Endothelial cell of umbilical vein (primary cell): ENCODE data around the gene MACROD2. TPM values are rescaled to one million over a fixed set of nuclear protein-coding genes. Genes with fewer than 3 reads are reported as not detected.

ENCODE experiments used
- BruUV-seq: library from RNA; stranded (reverse); fragments of 400-500 nt; replicated peaks from 2 replicates; lab custom pipeline; 2021; lab: Mats Ljungman, UMichigan
- CTCF ChIA-PET: fragments of 300-600, 350-600 bp; sonication (Branson Sonifier 250); formaldehyde crosslinking; loops from one replicate; lab custom pipeline; 2021; ENCODE audit warnings: antibody characterized with exemption, inconsistent platforms; lab: Charles Lee
- POLR2A ChIA-PET: fragments of 300-600, 350-600 bp; sonication (Branson Sonifier 250); formaldehyde crosslinking; loops from one replicate; lab custom pipeline; 2021; ENCODE audit warnings: antibody characterized with exemption, inconsistent platforms; lab: Charles Lee
- DNase-seq: peaks from one replicate; pipeline ENCODE4 v3.0.0-alpha.2; 2011; ENCODE audit warnings: low read depth, low spot score
- FAIRE-seq: peaks from 2 replicates; lab custom pipeline; 2011; peaks lifted over from hg19 to GRCh38; lab: Jason Lieb, UNC
- H2AFZ ChIP-seq: 2 replicates; pipeline ENCODE4 v1.6.0; 2012; ENCODE audit warnings: low read depth, low read length, control low read depth, inconsistent platforms
- H3K27ac ChIP-seq: 2 replicates; pipeline ENCODE4 v1.5.1; 2011; ENCODE audit warnings: low read depth, mild to moderate bottlenecking, control low read depth, low read length, moderate library complexity; ENCODE audit not compliant: insufficient read depth
- H3K27me3 ChIP-seq, 2 experiments: 2 replicates each; pipeline versions ENCODE4 v1.6.0 to v1.6.1; 2011; ENCODE audit warnings: low read length in 2 of 2, mixed read lengths in 1 of 2; ENCODE audit not compliant: control insufficient read depth in 2 of 2, insufficient read depth in 2 of 2
- H3K36me3 ChIP-seq, 2 experiments: 2 replicates in 1 of 2; 3 replicates in 1 of 2; pipeline ENCODE4 v1.5.1; 2011; ENCODE audit warnings: low read length in 2 of 2, mild to moderate bottlenecking in 1 of 2, moderate library complexity in 1 of 2; ENCODE audit not compliant: control insufficient read depth in 2 of 2, insufficient read depth in 2 of 2; ENCODE audit errors: extremely low read depth in 1 of 2
- H3K4me1 ChIP-seq: 3 replicates; pipeline ENCODE4 v1.5.1; 2011; ENCODE audit warnings: mild to moderate bottlenecking, low read length; ENCODE audit not compliant: control insufficient read depth, insufficient read depth; ENCODE audit errors: extremely low read depth
- H3K4me2 ChIP-seq: 2 replicates; pipeline ENCODE4 v1.6.1; 2011; ENCODE audit warnings: low read length, control low read depth, mixed read lengths; ENCODE audit not compliant: insufficient read depth
- H3K4me3 ChIP-seq, 3 experiments: fragments of 200-600 bp in 1 of 3; sonication (generic), shearing (Covaris generic) in 1 of 3; replicated peaks in 1 of 3; 2 replicates each; pipeline ENCODE4 v1.5.1; 2011 to 2016; ENCODE audit warnings: control low read depth in 3 of 3, low read length in 3 of 3, mild to moderate bottlenecking in 2 of 3, inconsistent platforms in 1 of 3, low read depth in 1 of 3, moderate library complexity in 1 of 3; ENCODE audit not compliant: insufficient read depth in 1 of 3
- H3K79me2 ChIP-seq: 2 replicates; pipeline ENCODE4 v1.6.0; 2012; ENCODE audit warnings: low read length, inconsistent platforms; ENCODE audit not compliant: control insufficient read depth, insufficient read depth
- H3K9ac ChIP-seq: replicated peaks from 2 replicates; pipeline ENCODE3; 2011; ENCODE audit warnings: low read length, control low read depth; ENCODE audit not compliant: insufficient read depth; ENCODE audit errors: extremely low read depth
- H3K9me1 ChIP-seq: replicated peaks from 3 replicates; pipeline ENCODE4 v1.6.0; 2011; ENCODE audit warnings: mild to moderate bottlenecking, low read length; ENCODE audit not compliant: control insufficient read depth, insufficient read depth; ENCODE audit errors: extremely low read depth
- H3K9me3 ChIP-seq: replicated peaks from 2 replicates; pipeline ENCODE4 v1.5.1; 2012; ENCODE audit warnings: low read length, inconsistent platforms; ENCODE audit not compliant: control insufficient read depth, insufficient read depth
- H4K20me1 ChIP-seq: replicated peaks from 2 replicates; pipeline ENCODE3; 2011; ENCODE audit warnings: mild to moderate bottlenecking, low read length; ENCODE audit not compliant: control insufficient read depth, insufficient read depth; ENCODE audit errors: extremely low read depth
- EZH2 ChIP-seq: IDR thresholded peaks from 2 replicates; pipeline ENCODE4 v1.6.1; 2012; ENCODE audit warnings: borderline replicate concordance, low read depth, mild to moderate bottlenecking, moderate library complexity, low read length, inconsistent platforms; ENCODE audit not compliant: severe bottlenecking
- FOS ChIP-seq: IDR thresholded peaks from 2 replicates; pipeline ENCODE4 v1.6.1; 2011; ENCODE audit warnings: mild to moderate bottlenecking, low read length, moderate library complexity, borderline replicate concordance; ENCODE audit not compliant: insufficient read depth
- GATA2 ChIP-seq: IDR thresholded peaks from 2 replicates; pipeline ENCODE4 v1.7.0; 2011; ENCODE audit warnings: low read depth, mild to moderate bottlenecking, moderate library complexity, mixed read lengths, low read length; ENCODE audit not compliant: insufficient read length, insufficient read depth
- JUN ChIP-seq: IDR thresholded peaks from 2 replicates; pipeline ENCODE4 v1.6.1; 2011; ENCODE audit warnings: borderline replicate concordance, low read depth; ENCODE audit not compliant: insufficient read length, insufficient read depth
- MYC ChIP-seq: IDR thresholded peaks from one replicate; pipeline ENCODE4 v1.6.1; 2011; ENCODE audit warnings: mild to moderate bottlenecking, low read depth, low read length
- POLR2A ChIP-seq: IDR thresholded peaks from 2 replicates; pipeline ENCODE4 v1.6.1; 2012; ENCODE audit warnings: low read depth, mild to moderate bottlenecking, control low read depth, low read length
- POLR2AphosphoS5 ChIP-seq: IDR thresholded peaks from 2 replicates; pipeline ENCODE4 v1.6.1; 2012; ENCODE audit warnings: low read depth, mild to moderate bottlenecking, control low read depth, low read length, moderate library complexity; ENCODE audit not compliant: insufficient read depth
- dilution Hi-C: fragments of 300-500 bp; cut with MboI; formaldehyde crosslinking; loops from one replicate; pipeline ENCODE4 v1.15.0; 2019; ENCODE audit warnings: low sequenced_read_pairs; ENCODE audit not compliant: extremely low pct_ligation_motif_present
- intact Hi-C: fragments of 100-400 bp; cut with micrococcal nuclease; formaldehyde crosslinking; loops from one replicate; pipeline ENCODE4 v1.10.0; 2022
- polyA plus RNA-seq, 4 experiments: library from polyadenylated mRNA; depleted of rRNA in 3 of 4; stranded (reverse) in 3 of 4; unstranded in 1 of 4; fragments of >200 nt; gene quantifications; 2 replicates each; pipeline versions ENCODE4 v1.2.1 to v1.2.3, GENCODE V29; 2011 to 2012; ENCODE audit warnings: missing spikeins in 1 of 4
- total RNA-seq: library from RNA; stranded (reverse); gene quantifications from 2 replicates; pipeline ENCODE4 v1.2.3, GENCODE V29; 2021
- TF ChIP-seq, protein P1 (sequence below): IDR thresholded peaks from 2 replicates; pipeline ENCODE4 v1.6.1; 2011; ENCODE audit not compliant: insufficient read depth, insufficient read length
- TF ChIP-seq, protein P2 (sequence below), 2 donors: IDR thresholded peaks; 1 replicate in 1 of 2; 2 replicates in 1 of 2; pipeline ENCODE4 v1.5.1; 2011; ENCODE audit warnings: low read length in 2 of 2, mild to moderate bottlenecking in 2 of 2, moderate library complexity in 2 of 2, control low read depth in 1 of 2, inconsistent platforms in 1 of 2, low read depth in 1 of 2; ENCODE audit not compliant: insufficient read depth in 1 of 2; ENCODE audit errors: extremely low read depth in 1 of 2

MACROD2 gene
- total and polyA plus RNA-seq, 2 donors (not counting 3 experiments of a cell fraction or from before 2014, with no cell fraction given), result 0.11 to 0.73 TPM

GRCh38 chr20:15612198-15612597 is 1616.9 kb downstream of the MACROD2 start:
- H3K79me2 ChIP-seq, result no peaks in the 10 kb centered on the region
- H3K9me1 ChIP-seq, result no peaks in the 10 kb centered on the region
- H3K4me2 ChIP-seq, result no peak overlapping the region
- FAIRE-seq (no peak), DNase-seq (no peak)
- no peaks in the 10 kb centered on the region for H3K36me3 ChIP-seq
- no TSS peak for BruUV-seq
- H3K27ac ChIP-seq, result no peak overlapping the region
- H3K27me3 ChIP-seq, result no peaks in the 10 kb centered on the region
- ChIA-PET POLR2A (no interaction called here), CTCF (no interaction called here)
- H3K4me3 ChIP-seq, result no peak overlapping the region
- H3K9ac ChIP-seq, result no peak overlapping the region
- H2AFZ ChIP-seq, result no peak overlapping the region
- H4K20me1 ChIP-seq, result no peaks in the 10 kb centered on the region
- no peak for TF ChIP-seq POLR2AphosphoS5
- TF ChIP-seq, protein P1, sequence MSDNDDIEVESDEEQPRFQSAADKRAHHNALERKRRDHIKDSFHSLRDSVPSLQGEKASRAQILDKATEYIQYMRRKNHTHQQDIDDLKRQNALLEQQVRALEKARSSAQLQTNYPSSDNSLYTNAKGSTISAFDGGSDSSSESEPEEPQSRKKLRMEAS, result no peak
- no peak for TF ChIP-seq MYC
- TF ChIP-seq GATA2, result no peak
- no peak for TF ChIP-seq JUN
- no peak for TF ChIP-seq EZH2
- no peak for TF ChIP-seq POLR2A
- TF ChIP-seq FOS, result no peak
- TF ChIP-seq, protein P2, sequence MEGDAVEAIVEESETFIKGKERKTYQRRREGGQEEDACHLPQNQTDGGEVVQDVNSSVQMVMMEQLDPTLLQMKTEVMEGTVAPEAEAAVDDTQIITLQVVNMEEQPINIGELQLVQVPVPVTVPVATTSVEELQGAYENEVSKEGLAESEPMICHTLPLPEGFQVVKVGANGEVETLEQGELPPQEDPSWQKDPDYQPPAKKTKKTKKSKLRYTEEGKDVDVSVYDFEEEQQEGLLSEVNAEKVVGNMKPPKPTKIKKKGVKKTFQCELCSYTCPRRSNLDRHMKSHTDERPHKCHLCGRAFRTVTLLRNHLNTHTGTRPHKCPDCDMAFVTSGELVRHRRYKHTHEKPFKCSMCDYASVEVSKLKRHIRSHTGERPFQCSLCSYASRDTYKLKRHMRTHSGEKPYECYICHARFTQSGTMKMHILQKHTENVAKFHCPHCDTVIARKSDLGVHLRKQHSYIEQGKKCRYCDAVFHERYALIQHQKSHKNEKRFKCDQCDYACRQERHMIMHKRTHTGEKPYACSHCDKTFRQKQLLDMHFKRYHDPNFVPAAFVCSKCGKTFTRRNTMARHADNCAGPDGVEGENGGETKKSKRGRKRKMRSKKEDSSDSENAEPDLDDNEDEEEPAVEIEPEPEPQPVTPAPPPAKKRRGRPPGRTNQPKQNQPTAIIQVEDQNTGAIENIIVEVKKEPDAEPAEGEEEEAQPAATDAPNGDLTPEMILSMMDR (IDR thresholded peaks at IDR 0.05; ENCODE audit: extremely low read depth in 1 of 2, insufficient read depth in 1 of 2, low read depth in 1 of 2, low read length in 2 of 2), result no peak
- dilution Hi-C loops (no loop called here), intact Hi-C loops (no loop called here)
- H3K4me1 ChIP-seq, result no peaks in the 10 kb centered on the region
- no peaks in the 10 kb centered on the region for H3K9me3 ChIP-seq
